Left kidney (tissue), 2 donors: ENCODE measurements around the gene MFAP4. TPM values are rescaled to one million over a fixed set of nuclear protein-coding genes. Genes with fewer than 3 reads are reported as not detected.

Source experiments
- DNase-seq: peaks from one replicate; pipeline ENCODE4 v3.0.0-alpha.2; 2013
- polyA plus RNA-seq: library from polyadenylated mRNA; unstranded; fragments of 120-200 nt; gene quantifications from one replicate; pipeline ENCODE4 v1.2.1, GENCODE V29; 2013; ENCODE audit not compliant: insufficient read length

The MFAP4 gene
- polyA plus RNA-seq, 1 donor, result 178 TPM

DNA sequence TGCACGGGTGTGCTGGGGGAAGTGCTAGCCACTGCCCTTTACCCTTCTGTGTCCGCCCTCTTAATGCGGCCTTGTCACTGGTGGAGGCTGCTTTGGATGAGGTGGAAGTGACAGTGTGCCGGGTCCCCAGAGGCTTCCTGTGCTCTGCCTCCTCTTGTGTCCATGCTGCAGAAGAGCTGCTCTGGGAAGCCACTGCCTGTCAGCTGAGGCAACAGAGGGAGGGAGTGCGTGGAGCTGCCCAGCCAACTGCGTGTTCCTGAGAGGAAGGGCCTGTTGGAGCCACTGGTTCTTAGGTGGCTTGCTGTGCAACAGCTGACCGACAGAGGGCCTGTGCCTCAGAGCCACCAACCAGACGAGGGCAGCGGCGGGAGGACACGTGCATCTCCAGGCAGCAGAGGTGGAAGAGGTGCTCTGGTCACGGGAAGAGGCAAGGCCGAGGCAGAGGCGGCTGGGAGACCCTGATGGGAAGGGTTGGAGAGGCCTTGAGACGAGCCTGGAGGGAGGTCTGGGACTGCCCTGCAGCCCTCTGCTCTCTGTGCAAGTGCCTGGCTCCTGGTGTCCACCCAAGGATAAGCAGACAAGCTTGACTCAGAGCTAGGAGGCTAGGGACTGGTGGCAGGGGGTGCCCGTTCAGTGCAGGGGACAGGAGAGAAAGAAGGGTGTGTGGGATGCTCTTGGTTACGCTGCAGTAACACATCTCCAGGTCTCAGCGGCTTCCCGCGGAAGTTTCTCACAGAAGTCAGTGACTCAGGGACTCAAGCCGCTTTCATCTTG is 49.9 kb downstream of the MFAP4 start:
- no peak for DNase-seq

DNA sequence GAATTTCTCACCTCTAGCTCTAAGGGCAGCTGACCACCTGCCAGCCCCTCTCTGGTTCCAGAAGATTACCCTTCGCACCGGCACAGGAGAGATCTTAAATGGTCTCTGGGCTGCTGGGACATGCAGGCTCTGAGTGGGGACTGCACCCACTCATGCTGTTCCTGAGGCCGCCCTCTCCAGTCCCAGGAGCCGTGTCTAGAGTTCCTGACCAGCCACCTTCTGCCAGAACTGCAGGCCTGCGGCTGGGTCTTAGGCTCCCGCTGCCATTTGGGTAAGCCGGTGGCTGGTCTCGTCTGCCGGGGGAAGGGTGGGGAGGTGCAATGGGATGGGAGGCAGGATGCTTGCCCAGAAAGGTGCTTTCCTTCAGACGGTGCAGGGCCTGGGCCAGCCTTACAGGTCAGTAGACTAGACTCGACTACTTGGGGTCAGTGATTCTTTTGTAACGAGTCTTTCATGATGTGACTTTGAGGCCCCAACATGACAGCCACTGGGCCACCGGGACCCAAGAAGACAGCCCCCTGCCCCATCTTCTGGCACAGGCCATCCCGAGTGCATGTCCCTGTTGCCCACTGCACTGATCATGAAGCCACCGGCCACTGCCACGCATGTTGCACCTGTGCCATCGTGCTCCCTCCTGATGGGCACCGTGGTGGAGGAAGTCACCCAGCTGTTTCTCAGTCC is 50.9 kb downstream of the MFAP4 start:
- DNase-seq, result no peak

DNA sequence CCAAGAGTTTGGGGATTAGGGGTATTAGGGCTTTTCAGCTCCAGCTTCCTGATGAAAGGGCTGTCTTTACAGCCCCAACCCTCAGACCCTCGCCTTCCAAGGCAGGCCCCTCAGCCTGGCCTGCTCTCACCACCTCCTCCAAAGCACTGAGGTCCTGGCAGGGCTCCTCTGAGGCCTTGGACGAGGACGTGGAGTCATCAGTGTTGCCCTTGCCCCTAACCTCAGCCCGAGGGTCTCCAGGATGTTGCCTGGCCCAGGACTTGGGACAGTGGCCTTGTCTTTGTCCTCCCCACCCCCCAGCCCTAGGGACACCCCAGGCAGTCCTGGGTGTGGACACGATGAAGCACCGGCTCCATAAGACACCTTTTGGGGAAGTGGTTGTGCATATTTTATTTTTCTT is 52.7 kb downstream of the MFAP4 start:
- DNase-seq, result no peak

DNA sequence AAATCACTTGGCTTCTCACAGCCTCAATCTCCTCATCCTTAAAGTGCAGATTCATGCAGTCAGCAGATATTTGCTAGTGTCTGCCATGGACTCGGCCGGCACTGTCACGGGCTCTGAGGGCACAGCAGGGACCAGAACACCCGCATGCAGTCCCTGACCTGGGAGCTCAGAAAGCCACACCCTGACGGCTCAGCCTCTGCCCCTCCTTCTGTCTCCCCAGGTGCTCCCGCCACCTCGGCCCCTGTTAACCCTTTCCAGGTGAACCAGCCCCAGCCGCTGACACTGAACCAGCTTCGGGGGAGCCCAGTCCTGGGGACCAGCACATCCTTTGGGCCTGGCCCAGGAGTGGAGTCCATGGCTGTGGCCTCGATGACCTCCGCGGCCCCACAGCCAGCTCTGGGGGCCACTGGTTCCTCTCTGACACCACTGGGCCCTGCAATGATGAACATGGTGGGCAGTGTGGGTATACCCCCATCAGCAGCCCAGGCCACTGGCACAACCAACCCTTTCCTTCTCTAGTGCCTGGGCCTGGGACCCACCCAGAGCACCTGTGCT is 53.2 kb downstream of the MFAP4 start:
- no peak for DNase-seq

Other genes with a start within 250 kb of the MFAP4 start
- gene EPN2, start 149.8 kb downstream of the MFAP4 start, polyA plus RNA-seq, result 44.4 TPM
- gene B9D1, start 24.5 kb downstream of the MFAP4 start, polyA plus RNA-seq, result 39.4 TPM
- 24.4 TPM for gene MAPK7, start 8.7 kb downstream of the MFAP4 start, polyA plus RNA-seq
- 1.3 TPM for gene RNF112, start 24.0 kb upstream of the MFAP4 start, polyA plus RNA-seq
- gene SLC47A1, start 146.7 kb upstream of the MFAP4 start, polyA plus RNA-seq, result 27.3 TPM